Mesendoderm (in vitro differentiated cells): ENCODE data around the gene HASPIN.

Experiments used
- DNase-seq: peaks from one replicate; pipeline ENCODE4 v3.0.0; 2013
- H2AK5ac ChIP-seq: 2 replicates; pipeline ENCODE4 v1.6.1; 2013; ENCODE audit warnings: low read length, inconsistent platforms
- H2BK120ac ChIP-seq: 2 replicates; pipeline ENCODE4 v1.6.1; 2013; ENCODE audit warnings: low read depth, mild to moderate bottlenecking, low read length, moderate library complexity, mixed read lengths
- H2BK15ac ChIP-seq: replicated peaks from 2 replicates; pipeline ENCODE4 v1.6.1; 2013; ENCODE audit warnings: low read depth, mild to moderate bottlenecking, moderate library complexity
- H2BK5ac ChIP-seq: 2 replicates; pipeline ENCODE4 v1.6.1; 2013; ENCODE audit warnings: low read length, inconsistent platforms
- H3K18ac ChIP-seq: 2 replicates; pipeline ENCODE4 v1.6.1; 2013; ENCODE audit warnings: mild to moderate bottlenecking, low read length, mixed read lengths
- H3K23ac ChIP-seq: one replicate; pipeline ENCODE4 v1.6.1; 2013; ENCODE audit warnings: low read length
- H3K27ac ChIP-seq: 2 replicates; pipeline ENCODE4 v1.5.1; 2013; ENCODE audit warnings: low read depth, mild to moderate bottlenecking, inconsistent platforms, low read length, moderate library complexity
- H3K27me3 ChIP-seq: 2 replicates; pipeline ENCODE4 v1.6.1; 2013; ENCODE audit warnings: low read length, control low read depth, mild to moderate bottlenecking, inconsistent platforms; ENCODE audit not compliant: insufficient read depth, poor library complexity
- H3K36me3 ChIP-seq: 2 replicates; pipeline ENCODE4 v1.6.1; 2013; ENCODE audit warnings: low read length, inconsistent platforms; ENCODE audit not compliant: control insufficient read depth, insufficient read depth
- H3K4ac ChIP-seq: one replicate; pipeline ENCODE4 v1.6.1; 2013; ENCODE audit warnings: low read depth, mild to moderate bottlenecking, low read length, moderate library complexity
- H3K4me1 ChIP-seq: 2 replicates; pipeline ENCODE4 v1.6.1; 2013; ENCODE audit warnings: low read depth, low read length, inconsistent platforms; ENCODE audit not compliant: control insufficient read depth
- H3K4me2 ChIP-seq: 2 replicates; pipeline ENCODE4 v1.6.1; 2013; ENCODE audit warnings: low read length
- H3K4me3 ChIP-seq: 2 replicates; pipeline ENCODE4 v1.5.1; 2013; ENCODE audit warnings: mild to moderate bottlenecking, low read length
- H3K56ac ChIP-seq: one replicate; pipeline ENCODE4 v1.6.1; 2013; ENCODE audit warnings: low read length
- H3K79me1 ChIP-seq: 2 replicates; pipeline ENCODE4 v1.6.1; 2013; ENCODE audit warnings: low read length, inconsistent platforms
- H3K79me2 ChIP-seq: 2 replicates; pipeline ENCODE4 v1.6.1; 2013; ENCODE audit warnings: mild to moderate bottlenecking, low read length; ENCODE audit not compliant: control insufficient read depth, insufficient read depth
- H3K9ac ChIP-seq: 2 replicates; pipeline ENCODE4 v1.6.1; 2013; ENCODE audit warnings: low read length, inconsistent platforms
- H4K5ac ChIP-seq: one replicate; pipeline ENCODE4 v1.6.1; 2013; ENCODE audit warnings: low read length
- H4K8ac ChIP-seq: one replicate; pipeline ENCODE4 v1.6.1; 2013; ENCODE audit warnings: low read depth, mild to moderate bottlenecking, control low read depth, low read length, moderate library complexity
- WGBS: extraction: QIAGEN DNeasy Blood & Tissue Kit; methylation state at CpG from one replicate; pipeline ENCODE4 v1.1.7; 2013; ENCODE audit warnings: low lambda C conversion rate, missing lambda C conversion rate; ENCODE audit not compliant: insufficient coverage; ENCODE audit errors: extremely low coverage; 5-methylcytosine and 5-hydroxymethylcytosine counted together

The HASPIN gene

GRCh38 chr17:3740611-3741073 is 16.9 kb downstream of the HASPIN start:
- H3K27ac ChIP-seq = no peak overlapping the region
- H2BK15ac ChIP-seq = no peak overlapping the region
- H2BK120ac ChIP-seq = no peak overlapping the region
- H3K4ac ChIP-seq = no peak overlapping the region
- no peak overlapping the region for H4K5ac ChIP-seq
- no peaks in the 10 kb centered on the region for H3K79me1 ChIP-seq
- no peak overlapping the region for H2BK5ac ChIP-seq
- H3K18ac ChIP-seq = no peak overlapping the region
- H2AK5ac ChIP-seq = no peak overlapping the region
- no peak overlapping the region for H4K8ac ChIP-seq
- H3K4me1 ChIP-seq = peaks cover 2% of the 10 kb centered on the region
- no peak overlapping the region for H3K56ac ChIP-seq
- WGBS = no CpG with 5 or more reads among the region's 14 CpGs
- no peak overlapping the region for H3K23ac ChIP-seq
- H3K4me2 ChIP-seq = no peak overlapping the region
- H3K9ac ChIP-seq = no peak overlapping the region
- H3K27me3 ChIP-seq = no peaks in the 10 kb centered on the region
- H3K79me2 ChIP-seq = no peaks in the 10 kb centered on the region
- H3K36me3 ChIP-seq = no peaks in the 10 kb centered on the region
- peak; percentile 30 for DNase-seq
- no peak overlapping the region for H3K4me3 ChIP-seq

GRCh38 chr17:3744014-3744413 is 20.3 kb downstream of the HASPIN start:
- H3K4ac ChIP-seq = no peak overlapping the region
- H3K4me1 ChIP-seq = no peaks in the 10 kb centered on the region
- H3K36me3 ChIP-seq = no peaks in the 10 kb centered on the region
- no peak overlapping the region for H2BK15ac ChIP-seq
- H2AK5ac ChIP-seq = no peak overlapping the region
- H3K79me1 ChIP-seq = no peaks in the 10 kb centered on the region
- no peak overlapping the region for H3K18ac ChIP-seq
- no peak overlapping the region for H4K5ac ChIP-seq
- no peak for DNase-seq
- H3K56ac ChIP-seq = no peak overlapping the region
- H4K8ac ChIP-seq = no peak overlapping the region
- H3K27ac ChIP-seq = no peak overlapping the region
- no peak overlapping the region for H2BK120ac ChIP-seq
- H3K27me3 ChIP-seq = no peaks in the 10 kb centered on the region
- no peak overlapping the region for H3K4me2 ChIP-seq
- no peak overlapping the region for H2BK5ac ChIP-seq
- no peak overlapping the region for H3K23ac ChIP-seq
- no peak overlapping the region for H3K4me3 ChIP-seq
- H3K9ac ChIP-seq = no peak overlapping the region
- WGBS = no CpG with 5 or more reads among the region's 3 CpGs
- no peaks in the 10 kb centered on the region for H3K79me2 ChIP-seq

- no peak overlapping the region for H3K4ac ChIP-seq
- no peak overlapping the region for H2BK120ac ChIP-seq
- no peak overlapping the region for H3K4me2 ChIP-seq
- no peak overlapping the region for H4K5ac ChIP-seq
- H3K36me3 ChIP-seq = no peaks in the 10 kb centered on the region
- no peaks in the 10 kb centered on the region for H3K79me1 ChIP-seq
- H3K56ac ChIP-seq = no peak overlapping the region
- no peak overlapping the region for H3K4me3 ChIP-seq
- H2BK5ac ChIP-seq = no peak overlapping the region
- no CpG with 5 or more reads among the region's 10 CpGs for WGBS
- H3K79me2 ChIP-seq = no peaks in the 10 kb centered on the region
- no peak overlapping the region for H2AK5ac ChIP-seq
- H3K27me3 ChIP-seq = no peaks in the 10 kb centered on the region
- H3K18ac ChIP-seq = no peak overlapping the region
- H3K27ac ChIP-seq = no peak overlapping the region
- H3K4me1 ChIP-seq = no peaks in the 10 kb centered on the region
- no peak overlapping the region for H4K8ac ChIP-seq
- no peak for DNase-seq
- H2BK15ac ChIP-seq = no peak overlapping the region
- no peak overlapping the region for H3K9ac ChIP-seq
- H3K23ac ChIP-seq = no peak overlapping the region
Measured at GRCh38 chr17:3745071-3745470, 21.4 kb downstream of the HASPIN start.

- Histone ChIP-seq H4K5ac (no peak overlapping the region), H3K4me2 (no peak overlapping the region), H4K8ac (no peak overlapping the region), H3K79me2 (no peaks in the 10 kb centered on the region), H3K27me3 (no peaks in the 10 kb centered on the region), H3K56ac (no peak overlapping the region), H2BK120ac (no peak overlapping the region), H3K4ac (no peak overlapping the region), H2BK15ac (no peak overlapping the region), H3K18ac (no peak overlapping the region), H3K4me1 (no peaks in the 10 kb centered on the region), H3K27ac (no peak overlapping the region), H3K79me1 (no peaks in the 10 kb centered on the region), H2BK5ac (no peak overlapping the region), H2AK5ac (no peak overlapping the region), H3K36me3 (no peaks in the 10 kb centered on the region), H3K4me3 (no peak overlapping the region), H3K9ac (no peak overlapping the region), H3K23ac (no peak overlapping the region)
- no CpG with 5 or more reads among the region's 9 CpGs for WGBS
- no peak for DNase-seq
Measured at GRCh38 chr17:3747805-3748204, 24.1 kb downstream of the HASPIN start.

- Histone ChIP-seq H3K9ac (no peak overlapping the region), H3K79me2 (no peaks in the 10 kb centered on the region), H3K4me3 (no peak overlapping the region), H3K23ac (no peak overlapping the region), H2BK5ac (no peak overlapping the region), H3K36me3 (no peaks in the 10 kb centered on the region), H3K27me3 (no peaks in the 10 kb centered on the region), H2AK5ac (no peak overlapping the region), H2BK120ac (no peak overlapping the region), H2BK15ac (no peak overlapping the region), H3K56ac (no peak overlapping the region), H3K18ac (no peak overlapping the region), H3K4me2 (no peak overlapping the region), H3K27ac (no peak overlapping the region), H4K8ac (no peak overlapping the region), H3K79me1 (no peaks in the 10 kb centered on the region), H3K4me1 (no peaks in the 10 kb centered on the region), H4K5ac (no peak overlapping the region), H3K4ac (no peak overlapping the region)
- no peak for DNase-seq
- WGBS = no CpG with 5 or more reads among the region's 7 CpGs
Measured at GRCh38 chr17:3748576-3748975, 24.9 kb downstream of the HASPIN start.

GRCh38 chr17:3750296-3750695 is 26.6 kb downstream of the HASPIN start:
- Histone ChIP-seq H3K79me2 (no peaks in the 10 kb centered on the region), H3K27ac (no peak overlapping the region), H3K36me3 (no peaks in the 10 kb centered on the region), H2AK5ac (no peak overlapping the region), H3K9ac (no peak overlapping the region), H3K23ac (no peak overlapping the region), H3K4me2 (no peak overlapping the region), H2BK5ac (no peak overlapping the region), H3K27me3 (no peaks in the 10 kb centered on the region), H2BK120ac (no peak overlapping the region), H3K56ac (no peak overlapping the region), H4K5ac (no peak overlapping the region), H3K4ac (no peak overlapping the region), H3K4me1 (no peaks in the 10 kb centered on the region), H3K4me3 (no peak overlapping the region), H2BK15ac (no peak overlapping the region), H3K79me1 (no peaks in the 10 kb centered on the region), H3K18ac (no peak overlapping the region), H4K8ac (no peak overlapping the region)
- no CpG with 5 or more reads among the region's 17 CpGs for WGBS
- DNase-seq = no peak
